NCI-H2029 (cell line): ENCODE measurements around the gene TIMM44.
"Not testable (repeated sequence)": the region's sequence is repeated elsewhere in the genome, so short reads cannot be mapped to it uniquely, and the experiment has no call there.

ENCODE experiments used
- DNase-seq: peaks from one replicate; lab custom pipeline; 2025; lab: John Stamatoyannopoulos, UW

TIMM44 gene

DNA sequence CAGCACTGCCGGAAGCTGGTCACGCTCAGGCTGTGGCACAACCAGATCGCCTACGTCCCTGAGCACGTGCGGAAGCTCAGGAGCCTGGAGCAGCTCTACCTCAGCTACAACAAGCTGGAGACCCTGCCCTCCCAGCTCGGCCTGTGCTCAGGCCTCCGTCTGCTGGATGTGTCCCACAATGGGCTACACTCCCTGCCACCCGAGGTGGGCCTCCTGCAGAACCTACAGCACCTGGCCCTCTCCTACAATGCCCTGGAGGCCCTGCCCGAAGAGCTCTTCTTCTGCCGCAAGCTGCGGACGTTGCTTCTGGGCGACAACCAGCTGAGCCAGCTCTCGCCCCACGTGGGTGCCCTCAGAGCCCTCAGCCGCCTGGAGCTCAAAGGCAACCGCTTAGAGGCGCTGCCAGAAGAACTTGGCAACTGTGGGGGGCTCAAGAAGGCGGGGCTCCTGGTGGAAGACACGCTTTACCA lies 43.0 kb downstream of the TIMM44 start:
- DNase-seq = no peak

DNA sequence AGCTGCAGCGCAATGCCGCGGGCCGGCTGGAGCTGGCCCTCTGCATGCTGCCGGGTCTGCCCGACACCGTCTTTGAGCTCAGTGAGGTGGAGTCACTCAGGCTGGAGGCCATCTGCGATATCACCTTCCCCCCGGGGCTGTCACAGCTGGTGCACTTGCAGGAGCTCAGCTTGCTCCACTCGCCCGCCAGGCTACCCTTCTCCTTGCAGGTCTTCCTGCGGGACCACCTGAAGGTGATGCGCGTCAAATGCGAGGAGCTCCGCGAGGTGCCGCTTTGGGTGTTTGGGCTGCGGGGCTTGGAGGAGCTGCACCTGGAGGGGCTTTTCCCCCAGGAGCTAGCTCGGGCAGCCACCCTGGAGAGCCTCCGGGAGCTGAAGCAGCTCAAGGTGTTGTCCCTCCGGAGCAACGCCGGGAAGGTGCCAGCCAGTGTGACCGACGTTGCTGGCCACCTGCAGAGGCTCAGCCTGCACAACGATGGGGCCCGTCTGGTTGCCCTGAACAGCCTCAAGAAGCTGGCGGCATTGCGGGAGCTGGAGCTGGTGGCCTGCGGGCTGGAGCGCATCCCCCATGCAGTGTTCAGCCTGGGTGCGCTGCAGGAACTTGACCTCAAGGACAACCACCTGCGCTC lies 43.6 kb downstream of the TIMM44 start:
- DNase-seq = no peak

DNA sequence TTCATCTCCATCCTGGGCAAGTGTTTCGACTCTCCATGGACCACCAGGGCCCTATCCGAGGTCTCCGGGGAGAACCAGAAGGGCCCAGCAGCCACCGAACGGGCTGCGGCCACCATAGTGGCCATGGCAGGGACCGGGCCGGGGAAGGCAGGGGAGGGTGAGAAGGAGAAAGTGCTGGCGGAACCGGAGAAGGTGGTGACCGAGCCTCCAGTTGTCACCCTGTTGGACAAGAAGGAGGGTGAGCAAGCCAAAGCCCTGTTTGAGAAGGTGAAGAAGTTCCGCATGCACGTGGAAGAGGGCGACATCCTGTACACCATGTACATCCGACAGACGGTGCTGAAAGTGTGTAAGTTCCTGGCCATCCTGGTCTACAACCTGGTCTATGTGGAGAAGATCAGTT lies 44.5 kb downstream of the TIMM44 start:
- DNase-seq = no peak

DNA sequence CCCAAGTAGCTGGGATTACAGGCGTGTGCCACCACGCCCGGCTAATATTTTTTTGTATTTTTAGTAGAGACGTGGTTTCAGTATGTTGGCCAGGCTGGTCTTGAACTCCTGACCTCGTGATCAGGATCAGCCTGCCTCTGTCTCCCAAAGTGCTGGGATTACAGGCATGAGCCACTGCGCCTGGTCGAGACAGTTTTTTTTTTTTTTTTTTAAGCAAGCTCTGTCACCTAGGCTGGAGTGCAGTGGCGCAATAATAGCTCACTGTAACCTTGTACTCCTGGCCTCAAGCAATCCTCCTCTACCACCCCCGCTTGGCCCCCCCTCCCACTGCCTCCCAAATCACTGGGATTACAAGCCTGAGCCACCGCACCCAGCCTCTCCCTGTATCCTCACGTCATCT lies 46.2 kb downstream of the TIMM44 start:
- no peak for DNase-seq

DNA sequence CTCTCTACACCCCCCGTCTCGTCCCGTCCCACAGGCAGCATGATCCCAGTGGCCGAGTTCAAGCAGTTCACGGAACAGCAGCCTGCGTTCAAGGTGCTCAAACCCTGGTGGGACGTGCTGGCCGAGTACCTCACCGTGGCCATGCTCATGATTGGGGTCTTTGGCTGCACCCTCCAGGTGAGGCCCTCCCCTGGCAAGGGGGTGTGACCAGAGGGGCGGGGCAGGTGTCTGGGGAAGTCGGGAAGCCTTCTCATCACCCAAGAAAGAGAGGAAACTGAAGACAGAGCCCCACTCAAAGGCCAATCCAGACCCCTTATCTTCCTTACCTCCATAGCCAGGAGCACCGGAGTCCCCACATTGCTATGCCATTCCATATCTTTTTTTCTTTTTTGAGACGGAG lies 47.9 kb downstream of the TIMM44 start:
- DNase-seq = no peak

DNA sequence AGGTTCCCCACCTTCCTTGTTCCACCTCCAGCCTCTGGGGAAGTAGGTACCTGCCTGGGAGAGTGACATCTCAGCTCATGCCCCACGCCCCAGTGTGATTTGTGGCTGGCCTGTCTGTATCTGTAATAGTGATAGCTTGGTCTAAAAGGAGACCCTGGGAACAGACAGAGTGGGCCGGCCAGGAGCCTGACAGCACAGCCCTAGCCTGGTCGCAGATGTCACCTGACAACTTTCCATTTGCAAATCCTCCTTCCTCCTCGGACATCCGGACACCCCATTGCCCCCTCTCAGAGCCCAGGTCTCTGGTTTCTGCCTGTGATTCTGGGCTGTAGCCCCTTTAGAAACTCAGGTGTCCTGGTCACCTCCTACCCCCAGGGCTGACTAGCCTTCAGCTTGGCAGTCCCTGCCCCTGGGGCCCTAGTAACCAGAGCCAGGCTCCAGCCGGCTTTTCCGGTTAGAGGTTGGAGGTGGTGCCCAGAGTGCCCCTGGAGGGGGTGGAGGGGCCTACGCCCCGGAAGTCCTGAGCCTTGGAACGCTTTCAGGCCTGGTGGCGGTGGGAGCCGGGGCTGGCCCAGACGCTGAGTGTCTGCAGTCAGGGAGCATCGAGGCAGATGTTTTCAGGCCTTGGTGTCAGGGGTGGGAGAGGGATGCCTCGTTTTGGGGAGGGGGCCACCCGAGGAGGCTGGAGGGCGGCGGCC lies 48.7 kb downstream of the TIMM44 start:
- DNase-seq = no peak

DNA sequence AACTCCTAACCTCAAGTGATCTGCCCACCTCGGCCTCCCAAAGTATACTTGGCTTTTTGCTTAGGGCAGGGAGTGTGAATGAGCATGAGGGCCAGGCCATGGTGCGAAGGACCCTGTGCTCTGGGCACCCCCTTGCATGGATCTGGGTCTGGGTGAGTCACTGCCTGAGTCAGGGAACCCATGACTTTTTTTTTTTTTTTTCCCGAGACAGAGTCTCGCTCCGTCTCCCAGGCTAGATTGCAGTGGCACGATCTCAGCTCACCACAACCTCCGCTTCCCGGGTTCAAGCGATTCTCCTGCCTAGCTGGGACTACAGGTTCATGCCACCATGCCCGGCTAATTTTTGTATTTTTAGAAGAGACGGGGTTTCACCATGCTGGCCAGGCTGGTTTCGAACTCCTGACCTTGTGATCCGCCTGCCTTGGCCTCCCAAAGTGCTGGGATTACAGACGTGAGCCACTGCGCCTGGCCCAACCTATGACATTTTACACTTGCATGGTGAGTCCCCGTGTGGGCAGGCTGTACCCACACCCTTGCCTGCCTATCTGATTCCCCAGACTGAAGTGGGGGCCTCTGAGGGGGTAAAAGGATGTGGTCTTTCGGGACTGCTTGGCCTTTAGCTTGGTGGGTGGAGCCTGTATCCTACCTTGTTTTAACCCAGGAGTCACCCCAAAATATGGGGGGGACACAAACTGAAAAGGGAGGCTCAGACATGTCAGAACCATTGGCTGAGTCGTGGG lies 49.9 kb downstream of the TIMM44 start:
- DNase-seq = not testable (repeated sequence)

DNA sequence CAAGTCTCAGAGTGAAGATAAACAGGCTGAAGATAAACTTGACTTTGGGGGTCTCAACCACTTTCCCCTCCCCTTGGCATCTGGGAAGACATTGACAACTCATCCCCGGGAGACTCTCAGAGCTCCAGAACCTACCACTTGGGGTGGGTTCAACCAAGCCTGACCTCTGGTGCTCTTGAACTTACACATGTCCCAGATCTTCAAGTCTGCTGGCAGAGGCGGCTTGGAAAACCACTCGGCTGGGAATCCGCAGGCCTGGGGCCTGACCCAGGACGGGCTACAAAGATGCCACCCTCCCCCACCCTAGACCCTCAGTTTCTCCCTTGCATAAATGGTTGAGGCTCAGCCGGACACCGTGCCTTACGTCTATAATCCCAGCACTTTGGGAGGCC lies 54.6 kb downstream of the TIMM44 start:
- DNase-seq = no peak

DNA sequence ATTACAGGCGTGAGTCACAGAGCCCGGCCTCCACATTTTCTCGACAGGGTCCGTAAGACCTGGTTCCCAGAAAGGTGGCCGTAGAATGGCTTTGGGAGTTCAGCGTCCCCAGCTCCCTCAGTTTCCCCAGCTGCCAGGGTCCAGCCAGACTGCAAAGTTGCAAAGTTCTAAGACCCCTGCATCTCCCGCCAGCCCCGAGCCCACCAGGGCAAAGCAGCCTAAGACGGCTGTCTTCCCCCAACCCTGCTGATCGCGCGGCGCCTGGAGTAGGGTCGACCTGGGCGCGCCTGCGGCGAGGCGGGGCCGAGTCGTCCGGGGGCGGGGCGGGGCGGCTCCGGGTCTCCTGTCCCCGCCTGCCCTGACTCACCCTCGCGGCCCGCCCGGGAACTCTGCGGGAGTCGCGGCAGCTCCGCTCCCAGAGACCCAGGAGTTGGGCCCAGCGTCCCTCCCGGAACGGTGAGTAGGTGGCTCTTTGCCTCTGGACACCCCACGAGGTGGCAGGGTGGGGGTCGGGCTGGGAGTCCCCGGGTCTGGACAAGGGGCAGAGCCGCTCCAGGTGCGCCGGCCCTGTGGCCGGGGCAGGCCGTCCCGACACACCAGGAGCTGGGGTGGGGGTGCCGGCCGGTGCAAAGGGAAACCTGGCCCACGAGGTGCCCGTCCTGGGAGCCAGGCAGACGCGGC lies 55.2 kb downstream of the TIMM44 start, which contains the start of gene LRRC8E:
Gene LRRC8E (plus strand): TSS at position 366 of the 681 bp plus-strand sequence. CDS start 7,094 bp downstream, outside the sequence.
- DNase-seq = no peak

DNA sequence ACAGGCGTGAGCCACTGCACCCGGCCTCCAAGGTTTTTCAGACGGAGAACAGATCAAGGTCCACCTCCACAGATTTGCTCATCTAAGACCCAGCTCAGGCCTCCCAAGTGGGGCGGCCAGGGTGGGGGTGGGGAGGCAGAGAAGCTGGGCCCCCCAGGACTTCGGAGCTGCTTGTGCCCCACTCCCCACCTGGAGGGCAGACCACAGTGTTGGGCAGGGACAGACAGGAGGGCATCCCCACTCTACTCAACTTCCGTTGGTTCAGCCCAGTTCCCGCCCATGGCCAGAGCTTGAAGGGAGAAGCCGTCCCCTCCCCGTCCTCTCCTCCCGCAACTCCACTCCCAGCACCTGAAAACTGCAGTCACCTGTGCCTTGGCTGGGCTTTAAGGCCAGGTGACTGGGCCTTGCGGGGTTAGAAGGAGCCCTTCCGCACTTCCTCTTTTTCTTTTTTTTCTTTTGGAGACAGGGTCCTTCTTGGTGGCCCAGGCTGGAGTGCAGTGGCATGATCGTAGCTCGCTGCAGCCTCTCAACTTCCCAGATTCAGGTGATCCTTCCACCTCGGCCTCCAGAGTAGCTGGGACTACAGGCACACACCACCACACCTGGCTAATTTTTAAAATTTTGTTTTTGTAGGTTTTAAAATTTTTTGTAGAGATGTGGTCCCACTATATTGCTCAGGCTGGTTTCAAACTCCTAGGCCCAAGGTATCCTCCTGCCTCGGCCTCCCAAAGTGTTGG lies 55.9 kb downstream of the TIMM44 start:
- DNase-seq = no peak

DNA sequence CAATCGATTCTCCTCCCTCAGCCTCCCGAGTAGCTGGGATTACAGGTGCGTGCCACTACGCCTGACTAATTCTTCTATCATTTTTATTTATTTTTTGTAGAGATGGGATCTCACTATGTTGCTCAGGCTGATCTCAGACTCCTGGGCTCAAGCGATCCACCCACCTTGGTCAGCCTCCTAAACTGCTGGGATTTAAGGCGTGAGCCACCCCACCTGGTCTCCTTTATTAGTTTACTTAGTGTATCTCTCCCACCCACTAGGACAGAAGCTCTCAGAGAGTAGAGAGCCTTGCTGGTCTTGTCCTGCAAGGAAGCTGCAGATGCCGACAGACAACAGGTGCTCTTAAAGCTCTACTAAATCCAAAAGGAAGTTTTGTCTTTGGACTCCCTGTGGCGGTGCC lies 57.6 kb downstream of the TIMM44 start:
- DNase-seq = no peak

DNA sequence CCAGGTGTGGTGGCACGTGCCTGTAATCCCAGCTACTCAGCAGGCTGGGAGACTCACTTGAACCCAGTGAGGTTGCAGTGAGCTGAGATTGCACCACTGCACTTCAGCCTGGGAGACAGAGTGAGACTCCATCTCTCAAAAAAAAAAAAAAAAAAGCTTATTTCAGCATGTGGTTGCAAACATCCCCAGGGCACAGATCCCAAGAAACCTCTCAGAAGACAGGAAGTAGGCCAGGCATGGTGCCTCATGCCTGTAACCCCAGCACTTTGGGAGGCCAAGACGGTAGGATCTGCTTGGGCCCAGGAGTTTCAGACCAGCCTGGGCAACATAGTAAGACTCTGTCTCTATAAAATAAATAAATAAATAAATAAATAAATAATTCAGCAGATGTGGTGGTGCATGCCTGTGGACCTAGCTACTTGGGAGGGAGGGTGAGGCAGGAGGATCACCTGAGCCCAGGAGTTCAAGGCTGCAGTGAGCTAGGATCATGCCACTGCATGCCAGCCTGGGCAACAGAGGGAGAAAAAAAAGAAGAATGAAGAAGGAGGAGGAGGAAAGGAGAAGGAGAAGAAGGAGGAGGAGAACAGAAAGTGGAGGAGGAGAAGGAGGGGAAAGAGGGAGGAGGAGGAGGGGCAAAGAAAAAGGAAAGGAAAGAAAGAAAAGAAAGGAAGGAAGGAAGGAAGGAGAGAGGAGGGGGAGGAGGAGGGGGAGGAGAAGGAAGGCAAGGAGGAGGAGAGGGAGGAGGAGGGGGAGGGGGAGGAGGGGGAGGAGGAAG lies 59.5 kb downstream of the TIMM44 start:
- no peak for DNase-seq

DNA sequence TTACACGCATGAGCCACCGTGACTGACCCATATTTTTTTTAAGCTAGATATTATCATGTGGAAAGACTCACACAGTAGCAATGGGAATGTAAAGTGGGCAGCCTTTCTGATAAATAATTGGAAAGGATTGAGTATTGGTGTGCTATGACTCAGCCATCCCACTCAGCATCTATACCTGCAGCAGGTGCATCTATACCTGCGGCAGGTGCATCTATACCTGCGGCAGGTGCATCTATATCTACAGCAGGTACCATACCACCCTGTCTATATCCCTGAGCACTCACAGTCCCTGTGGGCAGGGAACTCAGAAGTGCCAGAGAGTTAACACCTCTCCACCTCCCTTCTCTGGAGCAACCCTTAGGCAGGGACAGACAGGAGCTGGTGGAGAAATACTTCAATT lies 60.4 kb downstream of the TIMM44 start:
- DNase-seq = no peak

DNA sequence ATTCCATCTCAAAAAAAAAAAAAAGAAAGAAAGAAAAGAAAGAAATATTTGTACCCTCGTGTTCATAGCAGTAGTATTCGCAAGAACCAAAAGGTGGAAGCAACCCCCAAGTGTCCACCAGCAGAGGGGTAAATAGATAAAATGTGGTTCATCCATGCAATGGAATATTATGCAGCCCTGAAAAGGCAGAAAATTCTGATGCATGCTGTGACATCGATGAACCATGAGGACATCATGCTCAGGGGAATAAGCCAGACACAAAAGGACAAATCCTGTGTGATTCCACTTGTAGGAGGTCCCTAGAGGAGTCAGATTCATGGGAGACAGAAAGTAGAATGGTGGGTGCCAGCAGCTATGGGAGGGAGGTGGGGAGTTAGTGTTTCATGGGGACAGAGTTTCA lies 61.6 kb downstream of the TIMM44 start:
- DNase-seq = no peak

DNA sequence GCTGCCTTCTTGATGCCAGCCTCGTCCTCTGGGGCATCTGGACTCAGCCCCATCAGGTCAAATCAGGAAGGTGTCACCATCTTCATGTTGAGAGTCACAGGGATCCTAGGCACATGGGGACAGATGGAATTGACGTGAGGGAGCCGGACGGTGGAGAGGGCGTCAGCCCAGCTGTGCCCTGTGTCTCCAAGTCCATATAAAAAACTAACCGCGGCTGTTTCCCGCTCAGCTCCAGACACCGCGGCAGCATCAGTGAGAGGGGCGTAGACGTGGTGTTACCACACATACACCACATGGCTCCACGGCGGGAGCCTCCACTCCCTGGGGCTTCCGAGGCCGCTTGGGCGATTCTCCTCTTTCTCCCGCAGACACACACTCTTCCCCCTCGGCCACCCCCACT lies 63.6 kb downstream of the TIMM44 start:
- no peak for DNase-seq

DNA sequence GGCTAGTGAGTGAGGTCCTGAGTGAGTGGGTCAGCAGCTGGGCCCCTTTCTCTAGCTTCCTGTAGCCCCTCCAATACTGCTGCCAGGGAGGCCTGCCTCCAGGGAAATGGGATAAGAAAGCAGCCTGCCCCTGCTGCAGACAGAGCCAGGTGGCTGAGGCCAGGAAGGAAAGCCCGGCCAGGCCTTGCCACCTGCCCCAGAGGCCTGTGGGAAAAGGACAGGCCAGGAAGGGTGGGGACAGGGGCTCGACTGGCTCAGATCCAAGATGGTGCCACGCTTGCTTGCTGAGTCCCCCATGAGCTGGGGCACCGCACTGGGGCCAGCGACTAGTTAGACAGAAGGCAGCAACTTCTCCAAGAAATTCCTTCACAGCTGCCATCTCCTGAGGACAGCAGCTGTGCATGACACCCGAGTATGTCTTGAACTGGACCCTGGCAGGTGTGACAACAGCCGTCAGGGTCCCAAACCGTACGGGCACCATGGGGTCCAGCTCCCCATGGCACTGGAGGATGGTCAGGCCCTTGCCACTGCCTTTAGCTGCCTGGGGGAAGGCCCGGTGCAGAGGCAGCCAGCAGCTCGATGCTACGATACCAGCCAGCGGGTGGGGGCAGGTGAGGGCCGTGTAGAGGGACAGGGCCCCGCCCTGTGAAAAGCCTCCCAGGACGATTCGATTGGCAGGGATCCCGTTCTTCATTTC lies 64.2 kb downstream of the TIMM44 start:
- no peak for DNase-seq

DNA sequence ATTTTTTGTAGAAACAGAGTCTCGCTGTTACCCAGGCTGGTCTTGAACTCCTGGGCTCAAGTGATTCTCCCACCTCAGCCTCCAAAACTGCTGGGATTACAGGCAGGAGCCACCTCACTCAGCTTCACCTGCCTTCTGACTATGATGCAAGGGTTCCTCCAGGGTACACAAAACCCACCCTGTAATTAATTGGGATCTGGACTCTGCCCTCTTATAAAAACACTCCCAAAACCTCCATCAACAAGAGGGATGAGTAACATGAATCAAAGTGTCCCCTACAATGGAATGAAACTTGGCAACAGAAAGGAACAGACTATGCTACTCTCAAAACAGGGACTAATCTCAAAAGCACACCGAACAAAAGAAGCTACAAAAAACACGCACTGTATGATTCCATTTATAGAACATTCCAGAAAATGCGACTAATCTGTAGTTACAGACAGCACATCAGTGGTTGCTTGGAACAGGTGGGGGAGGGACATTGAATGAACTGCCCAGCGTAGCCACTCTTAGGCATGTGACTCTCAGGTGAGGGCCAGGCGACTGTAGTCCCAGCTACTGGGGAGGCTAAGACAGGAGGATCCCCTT lies 66.1 kb downstream of the TIMM44 start:
- DNase-seq = no peak
